ENCODE results near the gene LSAMP.

- TF ChIP-seq CTCF (IDR thresholded peaks at IDR 0.05) (no peak), POLR2A (IDR thresholded peaks at IDR 0.05) (no peak), POLR2AphosphoS5 (IDR thresholded peaks at IDR 0.05) (no peak)
These were observed 156.8 kb downstream of the LSAMP start for GRCh38 chr3:116288485-116288884.
